Measurements from ENCODE around the gene SNTG2. TPM values are rescaled to one million over a fixed set of nuclear protein-coding genes. Genes with fewer than 3 reads are reported as not detected.
A peak's percentile ranks its signal among the peaks of the same experiment; 100 is the strongest.

Gene SNTG2
- total RNA-seq = 10 to 100 TPM in 2 of 4 donors, 1 to 10 TPM in 2; 4.2 to 14.2 (median 9.2) TPM

- H3K4me3 ChIP-seq (replicated peaks in 1 of 3) = peak within 1 kb of the TSS; percentile 4 to 51 (median 50)
- 2% methylated on average over 19 to 25 of the region's 100 CpGs for WGBS, 2 donors
- H3K36me3 ChIP-seq = no peaks in the 10 kb centered on the region
- DNase-seq = peak; percentile 60 to 66
- peaks cover 4 to 5% of the 10 kb centered on the region in 2 donors for H3K4me1 ChIP-seq
- intact Hi-C loops (cut with DNase I) = loop anchor here (10.0 kb wide), 1 partner anchor 594 kb away; no protein-coding TSS in a partner anchor
- no peaks in the 10 kb centered on the region for H3K9me3 ChIP-seq
- no peaks in the 10 kb centered on the region for H3K27me3 ChIP-seq
- H3K27ac ChIP-seq = no peak within 1 kb of the TSS
- no peak for TF ChIP-seq CTCF (IDR thresholded peaks at IDR 0.05)
- TF ChIP-seq POLR2A (IDR thresholded peaks at IDR 0.05) = peak in 1 of 2 donors; percentile 62
Measured at GRCh38 chr2:950080-950966, at the start of gene SNTG2. SNTG2 (plus strand) TSS chr2:950849; CDS start chr2:950997, 148 bp downstream.

- Histone ChIP-seq H3K36me3 (no peaks in the 10 kb centered on the region), H3K9me3 (no peaks in the 10 kb centered on the region), H3K4me3 (replicated peaks in 1 of 3) (no peak overlapping the region), H3K27ac (no peak overlapping the region), H3K4me1 (no peaks in the 10 kb centered on the region), H3K27me3 (no peaks in the 10 kb centered on the region)
- DNase-seq = no peak
- TF ChIP-seq POLR2A (IDR thresholded peaks at IDR 0.05) (no peak), CTCF (IDR thresholded peaks at IDR 0.05) (no peak)
- intact Hi-C loops (cut with DNase I) = loop anchor here (5.0 kb wide), 1 partner anchor 45 kb away; no protein-coding TSS in a partner anchor
- 71 to 80% methylated on average over 1 of the region's 1 CpG for whole genome bisulfite sequencing, 2 donors
Measured at GRCh38 chr2:902584-902983, 48.1 kb upstream of the SNTG2 start.

- no peak overlapping the region for H3K4me3 ChIP-seq (replicated peaks in 1 of 3)
- TF ChIP-seq CTCF (IDR thresholded peaks at IDR 0.05) = peak in 2 of 6 experiments; percentile 22 to 25
- no peak for TF ChIP-seq POLR2A (IDR thresholded peaks at IDR 0.05)
- H3K27ac ChIP-seq = no peak overlapping the region
- DNase-seq = no peak
- no peaks in the 10 kb centered on the region for H3K9me3 ChIP-seq
- no peaks in the 10 kb centered on the region for H3K36me3 ChIP-seq
- no peaks in the 10 kb centered on the region for H3K27me3 ChIP-seq
- intact Hi-C loops (cut with DNase I) = loop anchor here (5.0 kb wide), 1 partner anchor 46 kb away; no protein-coding TSS in a partner anchor
- H3K4me1 ChIP-seq = no peaks in the 10 kb centered on the region
- WGBS, 2 donors = 39 to 44% methylated on average over 8 of the region's 8 CpGs
Measured at GRCh38 chr2:903223-903900, 47.3 kb upstream of the SNTG2 start.

GRCh38 chr2:904246-905024 lies 46.2 kb upstream of the SNTG2 start:
- intact Hi-C loops (cut with DNase I) = loop anchor here (5.0 kb wide), 1 partner anchor 47 kb away; no protein-coding TSS in a partner anchor
- WGBS, 2 donors = 75 to 79% methylated on average over 12 of the region's 12 CpGs
- no peaks in the 10 kb centered on the region for H3K36me3 ChIP-seq
- H3K27ac ChIP-seq = no peak overlapping the region
- no peaks in the 10 kb centered on the region for H3K27me3 ChIP-seq
- H3K9me3 ChIP-seq = no peaks in the 10 kb centered on the region
- no peak overlapping the region for H3K4me3 ChIP-seq (replicated peaks in 1 of 3)
- no peak for TF ChIP-seq POLR2A (IDR thresholded peaks at IDR 0.05)
- TF ChIP-seq CTCF (IDR thresholded peaks at IDR 0.05) = no peak
- H3K4me1 ChIP-seq = no peaks in the 10 kb centered on the region
- no peak for DNase-seq
